ENCODE results near the gene DPM2.
A peak's percentile ranks its signal among the peaks of the same experiment; 100 is the strongest.

DPM2 gene

GRCh38 chr9:127905788-127906191 lies 31.9 kb downstream of the DPM2 start:
- Histone ChIP-seq H3K36me3 (ENCODE audit: control insufficient read depth, low read length) (peaks cover 44% of the 10 kb centered on the region), H3K4me2 (ENCODE audit: low read length) (peak overlapping the region; percentile 81), H3K27ac (ENCODE audit: low read depth, low read length) (peak overlapping the region; percentile 93), H3K27me3 (ENCODE audit: control insufficient read depth, low read length) (no peaks in the 10 kb centered on the region), H3K9me3 (ENCODE audit: control insufficient read depth, insufficient read depth, low read length) (no peaks in the 10 kb centered on the region), H3K4me1 (ENCODE audit: control insufficient read depth, low read length) (peaks cover 65% of the 10 kb centered on the region), H4K20me1 (ENCODE audit: control insufficient read depth, insufficient read depth, low read depth, low read length) (no peaks in the 10 kb centered on the region), H3F3A (ENCODE audit: control insufficient read depth, insufficient read depth) (peaks cover 28% of the 10 kb centered on the region), H3K9me2 (replicated peaks; ENCODE audit: control insufficient read depth, low read length) (no peaks in the 10 kb centered on the region), H3K79me2 (ENCODE audit: control insufficient read depth, low read length) (no peaks in the 10 kb centered on the region; the same call in 1 of the 2 replicates), H3K4me3 (ENCODE audit: low read length) (peak overlapping the region; percentile 59)
- no peak for TF ChIP-seq CTCF (IDR thresholded peaks at IDR 0.05; ENCODE audit: low read depth, low read length, poor library complexity, severe bottlenecking)
- no peak for TF ChIP-seq EZH2phosphoT487 (IDR thresholded peaks at IDR 0.05; ENCODE audit: borderline replicate concordance, low read length)

GRCh38 chr9:127905004-127905728 lies 32.5 kb downstream of the DPM2 start:
- Histone ChIP-seq H3K4me2 (ENCODE audit: low read length) (peak overlapping the region; percentile 81), H3K27me3 (ENCODE audit: control insufficient read depth, low read length) (no peaks in the 10 kb centered on the region), H3K9me3 (ENCODE audit: control insufficient read depth, insufficient read depth, low read length) (no peaks in the 10 kb centered on the region), H3K4me3 (ENCODE audit: low read length) (peak overlapping the region; percentile 59), H3K27ac (ENCODE audit: low read depth, low read length) (peak overlapping the region; percentile 93), H3K4me1 (ENCODE audit: control insufficient read depth, low read length) (peaks cover 71% of the 10 kb centered on the region), H3K36me3 (ENCODE audit: control insufficient read depth, low read length) (peaks cover 37% of the 10 kb centered on the region), H3K9me2 (replicated peaks; ENCODE audit: control insufficient read depth, low read length) (no peaks in the 10 kb centered on the region), H4K20me1 (ENCODE audit: control insufficient read depth, insufficient read depth, low read depth, low read length) (no peaks in the 10 kb centered on the region), H3F3A (ENCODE audit: control insufficient read depth, insufficient read depth) (peaks cover 28% of the 10 kb centered on the region), H3K79me2 (ENCODE audit: control insufficient read depth, low read length) (no peaks in the 10 kb centered on the region; the same call in 1 of the 2 replicates)
- TF ChIP-seq EZH2phosphoT487 (IDR thresholded peaks at IDR 0.05; ENCODE audit: borderline replicate concordance, low read length) (no peak), CTCF (IDR thresholded peaks at IDR 0.05; ENCODE audit: low read depth, low read length, poor library complexity, severe bottlenecking) (no peak)

- peak overlapping the region; percentile 93 for H3K27ac ChIP-seq (ENCODE audit: low read depth, low read length)
- H4K20me1 ChIP-seq (ENCODE audit: control insufficient read depth, insufficient read depth, low read depth, low read length) = no peaks in the 10 kb centered on the region
- no peaks in the 10 kb centered on the region for H3K9me2 ChIP-seq (replicated peaks; ENCODE audit: control insufficient read depth, low read length)
- peak overlapping the region; percentile 81 for H3K4me2 ChIP-seq (ENCODE audit: low read length)
- no peaks in the 10 kb centered on the region for H3K9me3 ChIP-seq (ENCODE audit: control insufficient read depth, insufficient read depth, low read length)
- H3K4me3 ChIP-seq (ENCODE audit: low read length) = peak overlapping the region; percentile 59
- H3K79me2 ChIP-seq (ENCODE audit: control insufficient read depth, low read length) = no peaks in the 10 kb centered on the region
- H3K4me1 ChIP-seq (ENCODE audit: control insufficient read depth, low read length) = peaks cover 76% of the 10 kb centered on the region
- TF ChIP-seq CTCF (IDR thresholded peaks at IDR 0.05; ENCODE audit: low read depth, low read length, poor library complexity, severe bottlenecking) = no peak
- no peak for TF ChIP-seq EZH2phosphoT487 (IDR thresholded peaks at IDR 0.05; ENCODE audit: borderline replicate concordance, low read length)
- H3F3A ChIP-seq (ENCODE audit: control insufficient read depth, insufficient read depth) = peaks cover 33% of the 10 kb centered on the region
- peaks cover 32% of the 10 kb centered on the region for H3K36me3 ChIP-seq (ENCODE audit: control insufficient read depth, low read length)
- H3K27me3 ChIP-seq (ENCODE audit: control insufficient read depth, low read length) = no peaks in the 10 kb centered on the region
These were observed 33.1 kb downstream of the DPM2 start for GRCh38 chr9:127904561-127905003.

Measured in DOHH2 (cell line).